ENCODE data around the gene ASCC2.
A peak's percentile ranks its signal among the peaks of the same experiment; 100 is the strongest.

The ASCC2 gene, protein sequence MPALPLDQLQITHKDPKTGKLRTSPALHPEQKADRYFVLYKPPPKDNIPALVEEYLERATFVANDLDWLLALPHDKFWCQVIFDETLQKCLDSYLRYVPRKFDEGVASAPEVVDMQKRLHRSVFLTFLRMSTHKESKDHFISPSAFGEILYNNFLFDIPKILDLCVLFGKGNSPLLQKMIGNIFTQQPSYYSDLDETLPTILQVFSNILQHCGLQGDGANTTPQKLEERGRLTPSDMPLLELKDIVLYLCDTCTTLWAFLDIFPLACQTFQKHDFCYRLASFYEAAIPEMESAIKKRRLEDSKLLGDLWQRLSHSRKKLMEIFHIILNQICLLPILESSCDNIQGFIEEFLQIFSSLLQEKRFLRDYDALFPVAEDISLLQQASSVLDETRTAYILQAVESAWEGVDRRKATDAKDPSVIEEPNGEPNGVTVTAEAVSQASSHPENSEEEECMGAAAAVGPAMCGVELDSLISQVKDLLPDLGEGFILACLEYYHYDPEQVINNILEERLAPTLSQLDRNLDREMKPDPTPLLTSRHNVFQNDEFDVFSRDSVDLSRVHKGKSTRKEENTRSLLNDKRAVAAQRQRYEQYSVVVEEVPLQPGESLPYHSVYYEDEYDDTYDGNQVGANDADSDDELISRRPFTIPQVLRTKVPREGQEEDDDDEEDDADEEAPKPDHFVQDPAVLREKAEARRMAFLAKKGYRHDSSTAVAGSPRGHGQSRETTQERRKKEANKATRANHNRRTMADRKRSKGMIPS

GRCh38 chr22:29837741-29838598 is at the start of gene ASCC2:
TSS of gene ASCC2 (minus strand) at chr22:29838274. CDS start at chr22:29832325, 5,949 bp downstream.
- no peaks in the 10 kb centered on the region for H3K27me3 ChIP-seq (ENCODE audit: control insufficient read depth in 5 of 5, insufficient read depth in 4 of 5, low read length in 5 of 5)
- peaks cover 3 to 10% (median 8%) of the 10 kb centered on the region in 5 donors for H3K36me3 ChIP-seq (ENCODE audit: control insufficient read depth in 5 of 5, insufficient read depth in 5 of 5, low read length in 5 of 5)
- H3K9ac ChIP-seq (ENCODE audit: low read length in 5 of 5) = peak within 1 kb of the TSS; percentile 65 to 97 (median 91)
- no peaks in the 10 kb centered on the region for H3K9me3 ChIP-seq (ENCODE audit: control insufficient read depth in 5 of 5, low read length in 5 of 5)
- H3K4me3 ChIP-seq (ENCODE audit: low read depth in 1 of 5, low read length in 5 of 5) = peak within 1 kb of the TSS; percentile 80 to 99 (median 90)
- H3K4me1 ChIP-seq (ENCODE audit: control insufficient read depth in 5 of 5, insufficient read depth in 5 of 5, low read length in 5 of 5) = peaks cover 4 to 47% (median 44%) of the 10 kb centered on the region in 5 donors
- H3K27ac ChIP-seq (ENCODE audit: low read depth, low read length) = peak within 1 kb of the TSS; percentile 75

- H3K36me3 ChIP-seq (ENCODE audit: control insufficient read depth in 5 of 5, insufficient read depth in 5 of 5, low read length in 5 of 5) = no peaks in the 10 kb centered on the region
- H3K4me1 ChIP-seq (ENCODE audit: control insufficient read depth in 5 of 5, insufficient read depth in 5 of 5, low read length in 5 of 5) = peaks cover 3 to 56% (median 36%) of the 10 kb centered on the region in 5 donors
- peak overlapping the region in 2 of 5 donors; percentile 20 to 35 for H3K9ac ChIP-seq (ENCODE audit: low read length in 5 of 5)
- no peaks in the 10 kb centered on the region for H3K9me3 ChIP-seq (ENCODE audit: control insufficient read depth in 5 of 5, low read length in 5 of 5)
- H3K4me3 ChIP-seq (ENCODE audit: low read depth in 1 of 5, low read length in 5 of 5) = no peak overlapping the region
- no peaks in the 10 kb centered on the region for H3K27me3 ChIP-seq (ENCODE audit: control insufficient read depth in 5 of 5, insufficient read depth in 4 of 5, low read length in 5 of 5)
- no peak overlapping the region for H3K27ac ChIP-seq (ENCODE audit: low read depth, low read length)
These were observed 49.3 kb upstream of the ASCC2 start for GRCh38 chr22:29887358-29887757.

DNA sequence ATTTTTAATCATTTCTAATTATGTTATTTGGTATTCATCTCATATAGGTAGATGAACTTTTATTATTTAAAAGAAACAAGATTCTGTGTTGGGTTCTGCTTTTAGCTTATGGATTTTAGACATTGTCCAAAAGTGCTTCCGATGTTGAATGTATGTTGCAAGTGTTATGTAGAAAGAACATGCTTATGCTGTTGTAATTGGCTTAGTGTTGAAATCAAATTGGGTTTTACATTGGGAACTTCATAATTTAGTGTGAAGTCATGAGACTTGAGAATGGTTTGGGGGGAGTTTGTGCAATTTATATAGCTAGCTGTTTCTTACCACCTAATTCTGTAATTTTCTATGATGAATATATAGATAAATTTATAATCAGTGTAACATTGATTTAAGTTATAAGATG is 48.5 kb upstream of the ASCC2 start:
- no peaks in the 10 kb centered on the region for H3K27me3 ChIP-seq (ENCODE audit: control insufficient read depth in 5 of 5, insufficient read depth in 4 of 5, low read length in 5 of 5)
- no peaks in the 10 kb centered on the region for H3K36me3 ChIP-seq (ENCODE audit: control insufficient read depth in 5 of 5, insufficient read depth in 5 of 5, low read length in 5 of 5)
- H3K9ac ChIP-seq (ENCODE audit: low read length in 5 of 5) = peak overlapping the region in 2 of 5 donors; percentile 20 to 48
- peak overlapping the region; percentile 33 for H3K27ac ChIP-seq (ENCODE audit: low read depth, low read length)
- H3K4me1 ChIP-seq (ENCODE audit: control insufficient read depth in 5 of 5, insufficient read depth in 5 of 5, low read length in 5 of 5) = peaks cover 3 to 53% (median 36%) of the 10 kb centered on the region in 5 donors
- no peak overlapping the region for H3K4me3 ChIP-seq (ENCODE audit: low read depth in 1 of 5, low read length in 5 of 5)
- H3K9me3 ChIP-seq (ENCODE audit: control insufficient read depth in 5 of 5, low read length in 5 of 5) = no peaks in the 10 kb centered on the region

DNA sequence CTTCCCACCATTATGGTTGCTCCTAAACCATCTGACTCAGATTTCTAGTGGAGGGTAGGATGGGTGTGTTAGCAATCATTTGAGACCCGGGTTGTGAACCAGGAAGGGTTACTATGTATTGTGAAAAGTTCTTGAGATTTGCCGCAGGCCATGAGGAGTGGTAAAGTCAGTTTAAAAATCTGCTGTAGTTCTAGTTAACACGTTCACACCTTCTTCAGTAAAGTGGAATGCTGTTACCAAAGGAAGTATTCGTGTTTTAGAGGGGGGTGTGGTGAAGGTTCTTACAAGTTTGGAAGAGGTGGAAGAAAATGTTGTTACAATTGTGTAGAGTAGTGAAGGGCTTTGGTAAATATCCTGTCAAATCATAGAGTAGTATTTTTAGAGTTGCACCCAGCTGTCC is 47.5 kb upstream of the ASCC2 start:
- H3K4me1 ChIP-seq (ENCODE audit: control insufficient read depth in 5 of 5, insufficient read depth in 5 of 5, low read length in 5 of 5) = peaks cover 3 to 51% (median 36%) of the 10 kb centered on the region in 5 donors
- H3K9ac ChIP-seq (ENCODE audit: low read length in 5 of 5) = peak overlapping the region in 1 of 5 donors; percentile 48
- H3K27ac ChIP-seq (ENCODE audit: low read depth, low read length) = peak overlapping the region; percentile 33

GRCh38 chr22:29883775-29884097 is 45.7 kb upstream of the ASCC2 start:
- peaks cover 3 to 49% (median 36%) of the 10 kb centered on the region in 5 donors for H3K4me1 ChIP-seq (ENCODE audit: control insufficient read depth in 5 of 5, insufficient read depth in 5 of 5, low read length in 5 of 5)
- no peaks in the 10 kb centered on the region for H3K27me3 ChIP-seq (ENCODE audit: control insufficient read depth in 5 of 5, insufficient read depth in 4 of 5, low read length in 5 of 5)
- peak overlapping the region; percentile 97 for H3K27ac ChIP-seq (ENCODE audit: low read depth, low read length)
- H3K36me3 ChIP-seq (ENCODE audit: control insufficient read depth in 5 of 5, insufficient read depth in 5 of 5, low read length in 5 of 5) = no peaks in the 10 kb centered on the region
- no peaks in the 10 kb centered on the region for H3K9me3 ChIP-seq (ENCODE audit: control insufficient read depth in 5 of 5, low read length in 5 of 5)
- peak overlapping the region; percentile 71 to 100 (median 95) for H3K9ac ChIP-seq (ENCODE audit: low read length in 5 of 5)
- peak overlapping the region; percentile 66 to 89 (median 88) for H3K4me3 ChIP-seq (ENCODE audit: low read depth in 1 of 5, low read length in 5 of 5)

More for the DNA sequence above, 47.5 kb upstream of the ASCC2 start:
- no peaks in the 10 kb centered on the region for H3K36me3 ChIP-seq (ENCODE audit: control insufficient read depth in 5 of 5, insufficient read depth in 5 of 5, low read length in 5 of 5)
- H3K4me3 ChIP-seq (ENCODE audit: low read depth in 1 of 5, low read length in 5 of 5) = no peak overlapping the region
- H3K27me3 ChIP-seq (ENCODE audit: control insufficient read depth in 5 of 5, insufficient read depth in 4 of 5, low read length in 5 of 5) = no peaks in the 10 kb centered on the region
- no peaks in the 10 kb centered on the region for H3K9me3 ChIP-seq (ENCODE audit: control insufficient read depth in 5 of 5, low read length in 5 of 5)

GRCh38 chr22:29883045-29883774 is 45.1 kb upstream of the ASCC2 start, which contains the start of gene MTMR3:
TSS of gene MTMR3 (plus strand) at chr22:29883174. CDS start at chr22:29971060, 87,886 bp downstream.
- H3K36me3 ChIP-seq (ENCODE audit: control insufficient read depth in 5 of 5, insufficient read depth in 5 of 5, low read length in 5 of 5) = no peaks in the 10 kb centered on the region
- H3K27me3 ChIP-seq (ENCODE audit: control insufficient read depth in 5 of 5, insufficient read depth in 4 of 5, low read length in 5 of 5) = no peaks in the 10 kb centered on the region
- peak within 1 kb of the TSS; percentile 71 to 100 (median 95) for H3K9ac ChIP-seq (ENCODE audit: low read length in 5 of 5)

DNA sequence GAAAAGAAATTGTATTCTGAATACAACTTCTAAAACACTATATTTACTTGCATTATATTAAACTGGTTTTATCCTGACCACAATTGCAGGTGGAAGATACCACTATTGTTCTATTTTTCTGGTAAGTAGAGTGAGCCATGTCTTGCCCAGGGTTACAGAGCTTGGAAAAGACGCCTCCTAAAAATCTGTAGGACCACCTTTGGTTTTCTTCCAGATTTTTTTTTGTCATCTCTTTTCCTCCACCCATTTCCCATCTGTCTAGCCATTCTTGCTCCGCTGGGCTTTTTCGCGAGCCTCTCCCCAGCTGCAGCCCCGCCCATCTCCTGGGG is 44.6 kb upstream of the ASCC2 start:
- Histone ChIP-seq H3K9ac (ENCODE audit: low read length in 5 of 5) (no peak overlapping the region), H3K27me3 (ENCODE audit: control insufficient read depth in 5 of 5, insufficient read depth in 4 of 5, low read length in 5 of 5) (no peaks in the 10 kb centered on the region), H3K27ac (ENCODE audit: low read depth, low read length) (no peak overlapping the region), H3K36me3 (ENCODE audit: control insufficient read depth in 5 of 5, insufficient read depth in 5 of 5, low read length in 5 of 5) (no peaks in the 10 kb centered on the region), H3K9me3 (ENCODE audit: control insufficient read depth in 5 of 5, low read length in 5 of 5) (no peaks in the 10 kb centered on the region), H3K4me1 (ENCODE audit: control insufficient read depth in 5 of 5, insufficient read depth in 5 of 5, low read length in 5 of 5) (peaks cover 3 to 42% (median 35%) of the 10 kb centered on the region in 5 donors), H3K4me3 (ENCODE audit: low read depth in 1 of 5, low read length in 5 of 5) (peak overlapping the region in 3 of 5 donors; percentile 34 to 88 (median 42))

More at GRCh38 chr22:29883045-29883774, 45.1 kb upstream of the ASCC2 start, which contains the start of gene MTMR3:
- peak within 1 kb of the TSS; percentile 97 for H3K27ac ChIP-seq (ENCODE audit: low read depth, low read length)
- peak within 1 kb of the TSS; percentile 66 to 89 (median 88) for H3K4me3 ChIP-seq (ENCODE audit: low read depth in 1 of 5, low read length in 5 of 5)
- no peaks in the 10 kb centered on the region for H3K9me3 ChIP-seq (ENCODE audit: control insufficient read depth in 5 of 5, low read length in 5 of 5)
- H3K4me1 ChIP-seq (ENCODE audit: control insufficient read depth in 5 of 5, insufficient read depth in 5 of 5, low read length in 5 of 5) = peaks cover 3 to 47% (median 36%) of the 10 kb centered on the region in 5 donors

DNA sequence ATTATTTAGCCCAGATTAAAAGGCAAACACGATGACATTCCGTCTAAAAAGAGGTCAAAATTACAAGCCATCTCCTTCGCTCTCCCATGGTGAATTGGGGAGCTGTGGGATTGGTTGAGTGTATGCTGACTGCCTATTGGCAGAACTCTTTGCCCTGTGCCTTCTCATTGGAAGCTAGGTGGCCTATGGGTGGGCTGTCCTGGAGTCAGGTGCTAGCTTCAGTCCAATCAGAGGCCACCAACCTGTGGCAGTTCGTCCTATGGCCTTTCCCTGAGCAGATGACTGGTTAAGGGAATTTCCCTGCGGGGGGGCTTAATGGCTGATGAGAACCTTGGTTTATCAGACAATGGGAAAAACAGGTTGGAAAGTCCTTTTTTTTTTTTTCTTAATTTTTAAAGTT is 41.7 kb upstream of the ASCC2 start:
- Histone ChIP-seq H3K27ac (ENCODE audit: low read depth, low read length) (no peak overlapping the region), H3K9ac (ENCODE audit: low read length in 5 of 5) (no peak overlapping the region), H3K36me3 (ENCODE audit: control insufficient read depth in 5 of 5, insufficient read depth in 5 of 5, low read length in 5 of 5) (no peaks in the 10 kb centered on the region), H3K4me3 (ENCODE audit: low read depth in 1 of 5, low read length in 5 of 5) (no peak overlapping the region), H3K9me3 (ENCODE audit: control insufficient read depth in 5 of 5, low read length in 5 of 5) (no peaks in the 10 kb centered on the region), H3K4me1 (ENCODE audit: control insufficient read depth in 5 of 5, insufficient read depth in 5 of 5, low read length in 5 of 5) (peaks cover 0 to 13% (median 10%) of the 10 kb centered on the region in 5 donors), H3K27me3 (ENCODE audit: control insufficient read depth in 5 of 5, insufficient read depth in 4 of 5, low read length in 5 of 5) (no peaks in the 10 kb centered on the region)

DNA sequence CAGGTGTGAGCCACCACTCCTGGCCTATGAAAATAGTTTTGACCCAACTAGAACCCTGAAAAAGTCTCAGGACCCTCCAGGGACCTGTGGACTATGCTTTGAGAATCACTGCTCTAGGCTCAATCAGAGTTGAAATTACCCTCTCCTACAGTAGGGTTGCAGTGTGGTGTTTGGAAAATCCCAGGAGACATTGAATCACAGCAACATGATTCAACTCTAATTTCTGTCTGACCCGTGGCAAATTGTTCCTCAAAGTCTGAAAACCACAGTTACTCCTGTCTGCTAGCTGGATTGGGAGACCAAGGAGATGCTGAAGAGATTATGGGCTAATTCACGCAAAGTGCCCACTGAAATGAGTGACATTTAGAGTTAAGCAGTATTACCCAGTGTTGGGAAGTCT is 39.5 kb upstream of the ASCC2 start:
- no peak overlapping the region for H3K27ac ChIP-seq (ENCODE audit: low read depth, low read length)
- H3K27me3 ChIP-seq (ENCODE audit: control insufficient read depth in 5 of 5, insufficient read depth in 4 of 5, low read length in 5 of 5) = no peaks in the 10 kb centered on the region
- H3K36me3 ChIP-seq (ENCODE audit: control insufficient read depth in 5 of 5, insufficient read depth in 5 of 5, low read length in 5 of 5) = no peaks in the 10 kb centered on the region
- no peak overlapping the region for H3K9ac ChIP-seq (ENCODE audit: low read length in 5 of 5)
- H3K4me1 ChIP-seq (ENCODE audit: control insufficient read depth in 5 of 5, insufficient read depth in 5 of 5, low read length in 5 of 5) = peaks cover 0 to under 1% (median 0%) of the 10 kb centered on the region in 5 donors
- no peaks in the 10 kb centered on the region for H3K9me3 ChIP-seq (ENCODE audit: control insufficient read depth in 5 of 5, low read length in 5 of 5)
- no peak overlapping the region for H3K4me3 ChIP-seq (ENCODE audit: low read depth in 1 of 5, low read length in 5 of 5)

All from subcutaneous abdominal adipose tissue (tissue), 5 donors.